ENCODE results near the gene ARF5.

GRCh38 chr7:127595737-127596136 is 7.5 kb downstream of the ARF5 start:
- TF ChIP-seq CTCF (IDR thresholded peaks at IDR 0.05; ENCODE audit: low read depth, low read length) = no peak
- no peak for TF ChIP-seq EZH2phosphoT487 (IDR thresholded peaks at IDR 0.05; ENCODE audit: low read depth)
